Medulla oblongata (tissue), 1 donor: ENCODE results near the gene NPAS1.
A peak's percentile ranks its signal among the peaks of the same experiment; 100 is the strongest.

Source experiments
- DNase-seq: peaks from one replicate; pipeline ENCODE4 v3.0.0-alpha.2; 2015; ENCODE audit errors: extremely low spot score

NPAS1 gene

GRCh38 chr19:47020132-47020805, 632 bp downstream of the NPAS1 start:
- DNase-seq, result no peak

- no peak for DNase-seq
Observed at GRCh38 chr19:47020992-47021496, 1.4 kb downstream of the NPAS1 start.

- DNase-seq, result no peak
Observed at GRCh38 chr19:47021536-47022139, 2.0 kb downstream of the NPAS1 start.

GRCh38 chr19:47022140-47022536, 2.5 kb downstream of the NPAS1 start:
- no peak for DNase-seq

GRCh38 chr19:47022541-47023447, 3.2 kb downstream of the NPAS1 start:
- DNase-seq, result no peak

- no peak for DNase-seq
Observed at GRCh38 chr19:47023448-47023794, 3.8 kb downstream of the NPAS1 start.

GRCh38 chr19:47024502-47024901, 4.9 kb downstream of the NPAS1 start:
- no peak for DNase-seq

- no peak for DNase-seq
Observed at GRCh38 chr19:47026156-47026555, 6.5 kb downstream of the NPAS1 start.

GRCh38 chr19:47026889-47027288, 7.3 kb downstream of the NPAS1 start:
- DNase-seq, result no peak

GRCh38 chr19:47027586-47028088, 8.0 kb downstream of the NPAS1 start:
- DNase-seq, result no peak

- DNase-seq, result no peak
Observed at GRCh38 chr19:47028195-47028601, 8.6 kb downstream of the NPAS1 start.

GRCh38 chr19:47032171-47032811, 12.7 kb downstream of the NPAS1 start:
- peak; percentile 25 for DNase-seq

GRCh38 chr19:47035127-47036096, 15.8 kb downstream of the NPAS1 start:
- peak; percentile 79 for DNase-seq

- DNase-seq, result no peak
Observed at GRCh38 chr19:47036097-47036651, 16.5 kb downstream of the NPAS1 start.

GRCh38 chr19:47037766-47038165, 18.1 kb downstream of the NPAS1 start:
- no peak for DNase-seq

- no peak for DNase-seq
Observed at GRCh38 chr19:47039239-47039874, 19.7 kb downstream of the NPAS1 start.

GRCh38 chr19:47040869-47041268, 21.2 kb downstream of the NPAS1 start:
- DNase-seq, result no peak

GRCh38 chr19:47044946-47045866, 25.6 kb downstream of the NPAS1 start:
- no peak for DNase-seq
